ENCODE data around the gene SLC44A3. TPM values are rescaled to one million over a fixed set of nuclear protein-coding genes. Genes with fewer than 3 reads are reported as not detected.

Gene SLC44A3
- total RNA-seq, 4 donors from 2014 or later = 4.0 to 6.7 (median 5.4) TPM

- H3K9me3 ChIP-seq = no peaks in the 10 kb centered on the region
- intact Hi-C loops (cut with DNase I) = no loop called here
- peak overlapping the region in 2 of 3 donors; percentile 86 to 93 for H3K27ac ChIP-seq
- no peaks in the 10 kb centered on the region for H3K36me3 ChIP-seq
- H3K4me3 ChIP-seq (replicated peaks in 1 of 3) = no peak overlapping the region
- 89 to 90% methylated on average over 4 of the region's 4 CpGs for WGBS, 2 donors
- no peak for TF ChIP-seq CTCF (IDR thresholded peaks at IDR 0.05)
- no peak for TF ChIP-seq POLR2A (IDR thresholded peaks at IDR 0.05)
- DNase-seq = no peak
- no peaks in the 10 kb centered on the region for H3K27me3 ChIP-seq
- H3K4me1 ChIP-seq = peaks cover 24 to 38% of the 10 kb centered on the region in 2 donors
These were observed 46.1 kb downstream of the SLC44A3 start for GRCh38 chr1:94866164-94866807.

GRCh38 chr1:94871031-94871430, 50.9 kb downstream of the SLC44A3 start:
- Histone ChIP-seq H3K9me3 (no peaks in the 10 kb centered on the region), H3K27ac (no peak overlapping the region), H3K36me3 (no peaks in the 10 kb centered on the region), H3K4me3 (replicated peaks in 1 of 3) (no peak overlapping the region), H3K4me1 (peaks cover 0 to 4% of the 10 kb centered on the region in 2 donors), H3K27me3 (no peaks in the 10 kb centered on the region)
- DNase-seq = no peak
- no peak for TF ChIP-seq POLR2A (IDR thresholded peaks at IDR 0.05)
- TF ChIP-seq CTCF (IDR thresholded peaks at IDR 0.05) = no peak
- 90 to 100% methylated on average over 2 of the region's 2 CpGs for WGBS, 2 donors
- intact Hi-C loops (cut with DNase I) = no loop called here

GRCh38 chr1:94872771-94873495, 52.8 kb downstream of the SLC44A3 start:
- Histone ChIP-seq H3K27me3 (no peaks in the 10 kb centered on the region), H3K4me1 (no peaks in the 10 kb centered on the region), H3K27ac (no peak overlapping the region), H3K4me3 (replicated peaks in 1 of 3) (no peak overlapping the region), H3K9me3 (no peaks in the 10 kb centered on the region), H3K36me3 (no peaks in the 10 kb centered on the region)
- DNase-seq = no peak
- intact Hi-C loops (cut with DNase I) = no loop called here
- WGBS, 2 donors = 85 to 89% methylated on average over 4 of the region's 4 CpGs
- no peak for TF ChIP-seq CTCF (IDR thresholded peaks at IDR 0.05)

- intact Hi-C loops (cut with DNase I) = no loop called here
- H3K9me3 ChIP-seq = no peaks in the 10 kb centered on the region
- WGBS, 2 donors = 73 to 77% methylated on average over 7 of the region's 7 CpGs
- no peak overlapping the region for H3K4me3 ChIP-seq (replicated peaks in 1 of 3)
- no peaks in the 10 kb centered on the region for H3K27me3 ChIP-seq
- no peaks in the 10 kb centered on the region for H3K36me3 ChIP-seq
- no peaks in the 10 kb centered on the region for H3K4me1 ChIP-seq
- no peak for DNase-seq
- peak overlapping the region in 1 of 3 donors; percentile 26 for H3K27ac ChIP-seq
- TF ChIP-seq CTCF (IDR thresholded peaks at IDR 0.05) = no peak
- TF ChIP-seq POLR2A (IDR thresholded peaks at IDR 0.05) = no peak
These were observed 53.6 kb downstream of the SLC44A3 start for GRCh38 chr1:94873520-94874351.
